SH-SY5Y (cell line): ENCODE data around the gene AGRN.

Experiments
- GATA2 ChIP-seq: IDR thresholded peaks from 2 replicates; pipeline ENCODE4 v1.6.1; 2011; ENCODE audit warnings: mild to moderate bottlenecking, low read depth, low read length
- GATA3 ChIP-seq: IDR thresholded peaks from 2 replicates; pipeline ENCODE4 v1.6.1; 2011; ENCODE audit warnings: low read depth, mild to moderate bottlenecking, low read length, moderate library complexity

- TF ChIP-seq GATA2, result no peak
- TF ChIP-seq GATA3, result no peak
These were observed 37.9 kb upstream of the AGRN start, which contains the start of gene PERM1 for GRCh38 chr1:981955-982558.
